Stimulated activated CD4-positive, alpha-beta T cell treated with anti-CD3 and anti-CD28 coated beads, Interleukin-15, amount 100 ng/mL, for 24 hours (primary cell): ENCODE results near the gene S100A4.
"Not testable (repeated sequence)": the region's sequence is repeated elsewhere in the genome, so short reads cannot be mapped to it uniquely, and the experiment has no call there.

Source experiments
- DNase-seq: peaks from one replicate; pipeline ENCODE4 v3.0.0-alpha.2; 2020

Gene S100A4

GRCh38 chr1:153545067-153546055 lies at the start of gene S100A4:
TSS of gene S100A4 (minus strand) at chr1:153545806. CDS start at chr1:153544794, 1,012 bp downstream.
- peak; percentile 97 for DNase-seq

- DNase-seq, result no peak
These were observed 47.1 kb upstream of the S100A4 start for GRCh38 chr1:153592748-153593147.

- DNase-seq, result no peak
These were observed 42.9 kb upstream of the S100A4 start for GRCh38 chr1:153588482-153588881.

- DNase-seq, result not testable (repeated sequence)
These were observed 42.4 kb upstream of the S100A4 start for GRCh38 chr1:153588033-153588432.

- no peak for DNase-seq
These were observed 41.7 kb upstream of the S100A4 start for GRCh38 chr1:153587314-153587713.

- DNase-seq, result no peak
These were observed 40.7 kb upstream of the S100A4 start for GRCh38 chr1:153586347-153586746.

- no peak for DNase-seq
These were observed 39.4 kb upstream of the S100A4 start for GRCh38 chr1:153585006-153585405.

GRCh38 chr1:153583976-153584375 lies 38.4 kb upstream of the S100A4 start:
- DNase-seq, result no peak

GRCh38 chr1:153583514-153583913 lies 37.9 kb upstream of the S100A4 start:
- not testable (repeated sequence) for DNase-seq

- DNase-seq, result not testable (repeated sequence)
These were observed 37.2 kb upstream of the S100A4 start for GRCh38 chr1:153582836-153583235.

- no peak for DNase-seq
These were observed 33.3 kb upstream of the S100A4 start for GRCh38 chr1:153578936-153579335.

- no peak for DNase-seq
These were observed 32.9 kb upstream of the S100A4 start for GRCh38 chr1:153578490-153578889.

- no peak for DNase-seq
These were observed 32.0 kb upstream of the S100A4 start for GRCh38 chr1:153577624-153578051.

GRCh38 chr1:153577138-153577537 lies 31.5 kb upstream of the S100A4 start:
- DNase-seq, result no peak

- not testable (repeated sequence) for DNase-seq
These were observed 29.9 kb upstream of the S100A4 start for GRCh38 chr1:153575497-153575896.

GRCh38 chr1:153575081-153575491 lies 29.5 kb upstream of the S100A4 start:
- DNase-seq, result not testable (repeated sequence)

- no peak for DNase-seq
These were observed 27.7 kb upstream of the S100A4 start for GRCh38 chr1:153573351-153573750.

- DNase-seq, result peak; percentile 77
These were observed 27.0 kb upstream of the S100A4 start for GRCh38 chr1:153572569-153573015.

- DNase-seq, result no peak
These were observed 26.1 kb upstream of the S100A4 start for GRCh38 chr1:153571706-153572105.

GRCh38 chr1:153570874-153571273 lies 25.3 kb upstream of the S100A4 start:
- no peak for DNase-seq

- DNase-seq, result no peak
These were observed 23.9 kb upstream of the S100A4 start for GRCh38 chr1:153569465-153569864.

- peak; percentile 92 for DNase-seq
These were observed 22.9 kb upstream of the S100A4 start for GRCh38 chr1:153568367-153569099.

GRCh38 chr1:153567621-153568366 lies 22.2 kb upstream of the S100A4 start:
- DNase-seq, result peak; percentile 71
